T-helper 1 cell treated with Interleukin-12 subunit alpha and Interleukin-12 subunit beta and Interleukin-4 antibody, amounts not matched to agents 30 μg/mL and 1 μg/mL, for 36 hours (primary cell): ENCODE measurements around the gene POLR2E.

Source experiments
- H3K27ac Mint-ChIP-seq: one replicate; pipeline ENCODE4 v1.8.0; 2021; ENCODE audit warnings: mild to moderate bottlenecking, mixed read lengths
- H3K27me3 Mint-ChIP-seq: one replicate; pipeline ENCODE4 v1.8.0; 2021; ENCODE audit warnings: low read depth, mixed read lengths
- H3K36me3 Mint-ChIP-seq: one replicate; pipeline ENCODE4 v1.8.0; 2021; ENCODE audit warnings: low read depth, mixed read lengths
- H3K4me1 Mint-ChIP-seq: one replicate; pipeline ENCODE4 v1.8.0; 2021; ENCODE audit warnings: low read depth, mixed read lengths
- H3K4me3 Mint-ChIP-seq: one replicate; pipeline ENCODE4 v1.8.0; 2021; ENCODE audit warnings: mild to moderate bottlenecking, moderate library complexity, mixed read lengths
- H3K9me3 Mint-ChIP-seq: one replicate; pipeline ENCODE4 v1.8.0; 2021; ENCODE audit warnings: mixed read lengths

The POLR2E gene

GRCh38 chr19:1086613-1087012, 8.6 kb downstream of the POLR2E start:
- H3K4me1 Mint-ChIP-seq, result peaks cover 22% of the 10 kb centered on the region
- no peaks in the 10 kb centered on the region for H3K27me3 Mint-ChIP-seq
- no peak overlapping the region for H3K4me3 Mint-ChIP-seq
- H3K27ac Mint-ChIP-seq, result no peak overlapping the region
- H3K9me3 Mint-ChIP-seq, result no peaks in the 10 kb centered on the region
- H3K36me3 Mint-ChIP-seq, result peaks cover 24% of the 10 kb centered on the region

DNA sequence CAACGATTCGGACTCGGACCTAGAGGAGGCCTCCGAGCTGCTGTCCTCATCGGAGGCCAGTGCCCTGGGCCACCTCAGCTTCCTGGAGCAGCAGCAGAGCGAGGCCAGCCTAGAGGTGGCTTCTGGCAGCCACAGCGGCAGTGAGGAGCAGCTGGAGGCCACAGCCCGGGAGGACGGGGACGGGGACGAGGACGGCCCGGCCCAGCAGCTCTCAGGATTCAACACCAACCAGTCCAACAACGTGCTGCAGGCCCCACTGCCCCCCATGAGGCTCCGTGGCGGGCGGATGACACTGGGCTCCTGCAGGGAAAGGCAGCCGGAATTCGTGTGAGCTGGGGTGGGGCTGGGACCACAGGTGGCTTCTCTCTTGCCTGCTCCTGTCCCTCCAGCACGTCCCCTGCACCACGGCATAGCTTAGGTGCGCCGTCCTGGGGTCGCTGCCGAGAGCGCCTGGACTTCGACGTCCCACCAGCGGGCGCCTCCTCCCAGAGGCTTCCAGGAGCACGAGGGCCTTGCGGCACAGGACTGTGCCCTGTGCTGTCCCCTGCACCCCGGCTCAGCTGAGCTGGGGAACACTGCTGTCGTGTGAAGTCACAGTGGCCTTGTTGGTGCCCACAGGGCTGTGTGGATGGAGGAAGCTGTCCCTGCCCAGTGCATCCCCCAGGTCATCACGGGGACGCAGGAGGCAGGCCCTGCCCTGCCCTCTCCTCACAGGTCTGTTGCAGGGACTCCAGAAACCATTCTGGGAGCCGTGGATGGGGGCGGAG, 9.3 kb downstream of the POLR2E start:
- H3K4me1 Mint-ChIP-seq, result peaks cover 22% of the 10 kb centered on the region
- H3K36me3 Mint-ChIP-seq, result peaks cover 26% of the 10 kb centered on the region
- H3K27ac Mint-ChIP-seq, result peak overlapping the region; percentile 77
- no peak overlapping the region for H3K4me3 Mint-ChIP-seq
- H3K9me3 Mint-ChIP-seq, result no peaks in the 10 kb centered on the region
- H3K27me3 Mint-ChIP-seq, result no peaks in the 10 kb centered on the region

GRCh38 chr19:1085053-1085658, 10.0 kb downstream of the POLR2E start:
- peak overlapping the region; percentile 14 for H3K4me3 Mint-ChIP-seq
- H3K4me1 Mint-ChIP-seq, result peaks cover 22% of the 10 kb centered on the region
- peak overlapping the region; percentile 77 for H3K27ac Mint-ChIP-seq
- H3K36me3 Mint-ChIP-seq, result peaks cover 30% of the 10 kb centered on the region
- H3K9me3 Mint-ChIP-seq, result no peaks in the 10 kb centered on the region
- H3K27me3 Mint-ChIP-seq, result no peaks in the 10 kb centered on the region

DNA sequence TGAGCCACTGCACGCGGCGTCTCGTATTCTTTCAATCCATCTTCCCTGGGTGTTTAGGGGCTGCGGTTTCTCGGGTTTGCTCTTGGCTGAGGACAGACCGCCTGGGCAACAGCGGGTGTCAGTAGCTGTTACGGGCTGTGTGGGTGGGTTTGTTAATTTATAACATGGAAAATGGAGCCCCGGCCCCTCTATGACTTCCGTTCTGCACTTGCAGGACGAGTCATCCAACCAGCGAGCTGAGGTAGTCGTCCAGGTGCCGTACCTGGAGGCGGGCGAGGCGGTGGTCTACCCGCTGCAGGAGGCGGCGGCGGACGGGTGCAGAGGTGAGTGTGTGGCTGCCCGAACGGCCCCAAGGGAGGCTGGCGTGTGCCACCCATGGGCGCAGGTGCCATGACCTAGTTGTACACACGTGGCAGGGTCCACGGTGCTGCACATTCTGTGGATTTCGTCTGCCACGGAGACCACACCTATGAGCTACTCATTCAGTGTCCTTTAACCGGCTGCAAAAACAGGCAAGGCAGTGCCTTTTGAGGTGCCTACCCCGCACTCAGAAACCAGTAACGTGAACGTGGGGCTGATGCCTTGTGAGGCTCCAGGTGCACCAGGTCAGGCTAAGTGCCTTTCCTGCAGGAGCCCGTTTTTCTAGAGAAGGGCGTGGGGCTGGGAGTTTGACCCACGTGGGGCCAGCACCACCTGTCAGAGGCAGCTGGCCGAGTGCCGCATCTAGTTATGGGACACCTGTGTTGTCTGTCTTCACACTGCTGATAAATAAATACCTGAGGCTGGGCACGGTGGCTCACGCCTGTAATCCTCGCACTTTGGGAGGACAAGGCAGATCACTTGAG, 10.9 kb downstream of the POLR2E start:
- H3K4me1 Mint-ChIP-seq, result peaks cover 27% of the 10 kb centered on the region
- no peaks in the 10 kb centered on the region for H3K9me3 Mint-ChIP-seq
- no peaks in the 10 kb centered on the region for H3K27me3 Mint-ChIP-seq
- no peak overlapping the region for H3K4me3 Mint-ChIP-seq
- peaks cover 36% of the 10 kb centered on the region for H3K36me3 Mint-ChIP-seq
- peak overlapping the region; percentile 77 for H3K27ac Mint-ChIP-seq

GRCh38 chr19:1082928-1083816, 12.0 kb downstream of the POLR2E start:
- H3K9me3 Mint-ChIP-seq, result no peaks in the 10 kb centered on the region
- H3K4me3 Mint-ChIP-seq, result no peak overlapping the region
- H3K27ac Mint-ChIP-seq, result no peak overlapping the region
- peaks cover 36% of the 10 kb centered on the region for H3K36me3 Mint-ChIP-seq
- H3K27me3 Mint-ChIP-seq, result no peaks in the 10 kb centered on the region
- H3K4me1 Mint-ChIP-seq, result peaks cover 25% of the 10 kb centered on the region

- Mint-ChIP-seq H3K36me3 (peaks cover 38% of the 10 kb centered on the region), H3K4me3 (no peak overlapping the region), H3K4me1 (peaks cover 20% of the 10 kb centered on the region), H3K9me3 (no peaks in the 10 kb centered on the region), H3K27ac (peak overlapping the region; percentile 73), H3K27me3 (no peaks in the 10 kb centered on the region)
These were observed 12.8 kb downstream of the POLR2E start for GRCh38 chr19:1082165-1082927.

DNA sequence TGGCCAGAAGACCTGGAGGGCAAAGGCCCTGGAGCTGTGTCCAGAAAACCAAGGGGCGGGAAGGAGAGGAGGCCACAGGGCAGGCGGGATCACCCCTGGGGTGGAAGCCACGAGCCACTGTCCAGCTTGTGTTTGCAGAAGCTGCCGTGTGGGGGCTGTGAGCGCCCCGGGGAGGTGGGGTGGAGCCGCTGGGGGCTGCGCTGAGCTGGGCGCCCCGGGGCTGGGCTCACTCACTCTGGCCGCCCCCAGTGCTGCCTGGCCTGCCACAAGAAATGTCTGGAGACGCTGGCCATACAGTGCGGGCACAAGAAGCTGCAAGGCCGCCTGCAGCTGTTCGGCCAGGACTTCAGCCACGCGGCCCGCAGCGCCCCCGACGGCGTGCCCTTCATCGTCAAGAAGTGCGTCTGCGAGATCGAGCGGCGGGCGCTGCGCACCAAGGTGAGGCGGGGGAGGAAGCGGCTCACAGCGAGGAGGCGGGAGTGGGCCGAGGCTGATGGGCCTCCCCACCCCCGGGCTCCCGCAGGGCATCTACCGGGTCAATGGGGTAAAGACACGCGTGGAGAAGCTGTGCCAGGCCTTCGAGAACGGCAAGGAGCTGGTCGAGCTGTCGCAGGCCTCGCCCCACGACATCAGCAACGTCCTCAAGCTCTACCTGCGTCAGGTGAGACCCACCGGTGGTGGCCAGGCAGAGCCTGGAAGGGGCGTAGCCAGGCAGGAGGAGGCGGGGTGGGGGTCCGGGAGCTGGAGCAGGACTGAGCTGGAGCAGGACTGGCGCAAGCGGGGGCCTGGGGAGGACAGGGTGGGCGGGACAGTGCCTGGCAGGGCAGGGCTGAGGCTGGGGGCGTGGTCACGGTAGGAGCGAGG, 13.6 kb downstream of the POLR2E start:
- H3K27ac Mint-ChIP-seq, result peak overlapping the region; percentile 73
- H3K4me3 Mint-ChIP-seq, result no peak overlapping the region
- no peaks in the 10 kb centered on the region for H3K27me3 Mint-ChIP-seq
- H3K9me3 Mint-ChIP-seq, result no peaks in the 10 kb centered on the region
- H3K4me1 Mint-ChIP-seq, result peaks cover 23% of the 10 kb centered on the region
- peaks cover 43% of the 10 kb centered on the region for H3K36me3 Mint-ChIP-seq

GRCh38 chr19:1080360-1081161, 14.6 kb downstream of the POLR2E start:
- peaks cover 49% of the 10 kb centered on the region for H3K36me3 Mint-ChIP-seq
- no peaks in the 10 kb centered on the region for H3K9me3 Mint-ChIP-seq
- H3K4me3 Mint-ChIP-seq, result no peak overlapping the region
- peaks cover 29% of the 10 kb centered on the region for H3K4me1 Mint-ChIP-seq
- no peaks in the 10 kb centered on the region for H3K27me3 Mint-ChIP-seq
- H3K27ac Mint-ChIP-seq, result peak overlapping the region; percentile 72

DNA sequence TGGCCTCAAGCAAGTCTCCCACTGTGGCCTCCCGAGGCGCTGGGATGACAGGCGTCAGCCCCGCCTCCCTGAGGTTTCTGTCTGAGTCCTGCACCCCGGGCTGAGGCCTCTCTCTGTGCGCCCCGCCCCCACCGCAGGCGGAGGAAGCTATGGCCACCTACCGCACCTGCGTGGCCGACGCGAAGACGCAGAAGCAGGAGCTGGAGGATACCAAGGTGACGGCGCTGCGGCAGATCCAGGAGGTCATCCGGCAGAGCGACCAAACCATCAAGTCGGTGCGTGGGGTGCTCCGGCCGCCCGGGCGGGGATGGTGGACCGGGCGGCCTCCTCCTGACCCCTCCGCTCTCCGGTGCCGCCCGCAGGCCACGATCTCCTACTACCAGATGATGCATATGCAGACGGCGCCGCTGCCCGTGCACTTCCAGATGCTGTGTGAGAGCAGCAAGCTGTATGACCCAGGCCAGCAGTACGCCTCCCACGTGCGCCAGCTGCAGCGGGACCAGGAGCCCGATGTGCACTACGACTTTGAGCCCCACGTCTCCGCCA, 15.5 kb downstream of the POLR2E start:
- Mint-ChIP-seq H3K4me1 (peaks cover 25% of the 10 kb centered on the region), H3K27ac (peak overlapping the region; percentile 83), H3K4me3 (peak overlapping the region; percentile 85), H3K9me3 (no peaks in the 10 kb centered on the region), H3K27me3 (no peaks in the 10 kb centered on the region), H3K36me3 (peaks cover 44% of the 10 kb centered on the region)

- peak overlapping the region; percentile 94 for H3K27ac Mint-ChIP-seq
- peaks cover 54% of the 10 kb centered on the region for H3K36me3 Mint-ChIP-seq
- H3K27me3 Mint-ChIP-seq, result no peaks in the 10 kb centered on the region
- no peaks in the 10 kb centered on the region for H3K9me3 Mint-ChIP-seq
- H3K4me3 Mint-ChIP-seq, result peak overlapping the region; percentile 85
- H3K4me1 Mint-ChIP-seq, result peaks cover 38% of the 10 kb centered on the region
These were observed 18.2 kb downstream of the POLR2E start for GRCh38 chr19:1076951-1077350.

DNA sequence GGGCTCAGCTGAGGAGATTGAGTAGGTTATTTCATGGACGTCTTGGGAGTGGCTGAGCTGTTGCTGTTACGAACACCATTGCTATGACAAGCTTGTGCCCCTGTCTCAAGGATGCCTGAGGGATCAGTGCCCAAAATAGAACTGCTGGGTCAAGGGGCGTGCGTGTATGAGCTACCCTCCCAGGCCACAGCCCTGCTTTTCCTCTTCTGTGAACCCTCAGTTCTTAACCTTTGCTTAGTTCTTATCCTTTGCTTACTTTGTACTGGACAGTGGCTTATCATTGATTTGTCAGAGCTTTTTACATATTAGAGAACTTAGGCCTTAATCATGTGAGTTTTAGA, 19.2 kb downstream of the POLR2E start:
- Mint-ChIP-seq H3K9me3 (no peaks in the 10 kb centered on the region), H3K27me3 (no peaks in the 10 kb centered on the region), H3K4me3 (peak overlapping the region; percentile 73), H3K36me3 (peaks cover 56% of the 10 kb centered on the region), H3K4me1 (peaks cover 42% of the 10 kb centered on the region), H3K27ac (peak overlapping the region; percentile 94)
